GM21423 (cell line): Measurements from ENCODE around the gene GIT1.

ENCODE experiments used
- ATAC-seq: cut with Tn5 transposase; IDR thresholded peaks from one replicate; pipeline ENCODE4 v1.9.1; 2021; ENCODE audit warnings: mild to moderate bottlenecking, moderate library complexity; ENCODE audit not compliant: unreplicated experiment

GIT1 gene

DNA sequence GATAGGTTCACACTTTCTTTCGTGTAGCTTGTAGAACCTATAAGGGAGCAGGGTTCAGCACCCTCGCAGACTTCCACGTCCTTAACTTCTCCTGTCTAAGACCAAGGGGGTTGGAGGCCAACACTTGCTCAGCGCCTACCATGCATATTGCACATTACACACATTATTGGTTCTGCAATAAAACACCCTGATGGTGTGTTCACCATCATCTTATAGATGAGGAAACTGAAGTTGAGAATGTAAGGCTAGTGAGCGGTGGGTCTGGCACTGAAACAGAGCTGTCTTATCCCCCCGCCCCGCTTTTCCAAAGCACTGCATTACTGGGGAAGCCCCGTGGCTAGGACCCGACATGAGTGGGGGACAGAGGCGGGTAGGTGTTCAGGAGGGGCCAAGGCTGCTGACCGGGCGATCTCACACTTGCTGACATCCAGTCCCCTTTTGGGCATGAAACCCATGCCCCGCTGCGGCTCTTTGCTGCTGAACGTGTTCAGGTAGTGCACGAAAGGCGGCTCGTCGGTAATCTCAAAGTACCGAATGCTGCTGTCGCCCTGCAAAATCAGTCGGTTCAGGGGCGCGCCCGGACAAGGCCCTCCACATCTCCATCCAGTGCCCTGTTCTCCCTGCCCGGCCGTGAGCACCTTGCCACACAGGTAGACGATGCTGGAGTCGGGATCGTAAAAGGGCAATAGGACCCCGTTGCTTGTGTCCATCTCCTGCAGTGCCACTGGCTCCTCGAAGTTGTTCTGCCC lies 27.0 kb upstream of the GIT1 start:
- no peak for ATAC-seq

GRCh38 chr17:29615492-29616299 lies 26.2 kb upstream of the GIT1 start:
- peak; percentile 46 for ATAC-seq

- ATAC-seq: no peak
Observed at GRCh38 chr17:29615048-29615385, 25.6 kb upstream of the GIT1 start.

- ATAC-seq: no peak
Observed at GRCh38 chr17:29614349-29615047, 25.1 kb upstream of the GIT1 start.

DNA sequence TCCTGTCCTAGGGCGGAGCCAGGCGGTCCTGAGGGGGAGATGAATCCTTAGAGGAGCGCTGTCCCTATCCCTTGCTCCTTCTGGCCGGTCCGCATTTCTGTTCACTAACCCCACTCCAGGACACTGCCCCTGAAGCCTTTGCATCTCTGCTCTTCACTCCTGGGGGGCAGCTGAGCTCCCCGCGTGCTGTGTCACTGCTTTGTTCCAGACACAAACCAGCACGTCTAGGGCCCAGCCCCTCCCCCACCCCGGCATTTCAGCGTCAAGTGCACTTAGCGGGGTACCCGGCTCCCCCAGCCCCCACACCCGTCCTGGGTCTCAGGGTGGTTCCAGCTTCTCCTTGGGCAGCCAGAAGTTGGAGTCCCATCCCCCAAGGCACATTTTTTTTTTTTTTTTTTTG lies 24.4 kb upstream of the GIT1 start:
- ATAC-seq: no peak

DNA sequence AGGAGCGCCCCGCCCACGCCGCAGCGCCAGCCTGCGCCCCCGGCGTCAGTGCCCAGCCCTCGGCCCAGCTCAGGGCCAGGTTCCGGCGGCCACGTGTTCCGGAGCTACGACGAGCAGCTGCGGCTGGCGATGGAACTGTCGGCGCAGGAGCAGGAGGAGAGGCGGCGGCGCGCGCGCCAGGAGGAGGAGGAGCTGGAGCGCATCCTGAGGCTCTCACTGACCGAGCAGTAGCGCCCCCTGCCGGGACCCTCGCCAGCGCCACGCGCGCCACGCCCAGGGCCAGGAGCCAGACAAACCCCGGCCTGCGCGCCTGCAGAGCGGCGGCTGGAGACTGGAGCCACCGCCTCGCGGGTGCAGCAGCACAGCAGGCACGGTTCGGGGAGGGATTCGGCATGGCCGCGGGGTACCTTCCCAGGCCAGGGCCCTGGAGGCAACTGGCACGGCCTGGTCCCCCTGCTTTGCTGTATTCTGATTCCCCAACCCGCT lies 23.9 kb upstream of the GIT1 start:
- peak; percentile 32 for ATAC-seq

GRCh38 chr17:29612404-29613280 lies 23.2 kb upstream of the GIT1 start:
- ATAC-seq: no peak

DNA sequence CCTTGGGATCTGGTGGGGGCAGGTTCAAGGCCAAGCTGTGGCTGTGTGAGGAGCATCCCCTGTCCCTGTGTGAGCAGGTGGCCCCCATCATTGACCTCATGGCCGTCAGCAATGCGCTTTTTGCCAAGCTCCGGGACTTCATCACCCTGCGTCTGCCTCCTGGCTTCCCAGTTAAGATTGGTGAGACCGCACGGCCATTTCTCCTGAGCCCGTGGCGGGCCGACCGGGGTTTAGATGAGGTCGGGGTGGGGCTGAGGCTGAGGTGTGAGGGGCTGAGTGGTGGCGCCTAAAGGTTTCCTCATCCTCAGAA lies 22.6 kb upstream of the GIT1 start:
- no peak for ATAC-seq

- no peak for ATAC-seq
Observed at GRCh38 chr17:29611351-29612093, 22.1 kb upstream of the GIT1 start.

DNA sequence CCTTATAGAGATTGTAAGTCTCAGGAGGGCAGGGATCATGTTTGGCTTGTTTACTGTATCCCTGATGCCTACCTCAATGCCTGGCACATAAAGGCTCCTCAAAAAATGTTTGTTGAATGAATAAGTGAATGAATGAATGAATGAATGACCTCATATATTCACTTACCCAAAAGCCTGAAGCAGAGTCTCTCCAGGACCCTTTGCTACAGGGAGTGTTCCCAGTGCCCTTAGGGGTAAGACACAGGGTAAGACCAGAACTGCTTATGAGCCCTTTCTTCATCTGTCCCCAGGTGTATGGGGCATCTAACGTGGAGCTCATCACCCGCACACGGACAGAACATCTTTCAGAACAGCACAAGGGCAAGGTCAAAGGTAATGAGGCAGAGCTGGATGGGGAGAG lies 20.9 kb upstream of the GIT1 start:
- no peak for ATAC-seq

DNA sequence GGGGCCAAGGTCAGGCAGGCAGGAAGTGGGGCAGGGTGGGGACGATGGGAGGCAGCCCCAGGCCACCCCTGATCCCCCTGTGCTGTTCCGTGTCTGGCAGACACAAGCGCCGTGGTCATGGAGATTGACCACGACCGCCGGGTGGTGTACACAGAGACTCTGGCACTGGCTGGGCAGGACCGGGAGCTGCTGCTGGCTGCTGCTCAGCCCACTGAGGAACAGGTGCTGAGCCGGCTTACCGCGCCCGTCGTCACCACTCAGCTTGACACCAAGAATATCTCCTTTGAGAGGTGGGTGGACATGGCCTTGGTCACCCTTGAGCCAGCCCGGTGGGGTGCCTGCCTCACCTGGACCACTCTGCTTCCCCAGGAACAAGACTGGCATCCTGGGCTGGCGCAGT lies 19.5 kb upstream of the GIT1 start:
- no peak for ATAC-seq

DNA sequence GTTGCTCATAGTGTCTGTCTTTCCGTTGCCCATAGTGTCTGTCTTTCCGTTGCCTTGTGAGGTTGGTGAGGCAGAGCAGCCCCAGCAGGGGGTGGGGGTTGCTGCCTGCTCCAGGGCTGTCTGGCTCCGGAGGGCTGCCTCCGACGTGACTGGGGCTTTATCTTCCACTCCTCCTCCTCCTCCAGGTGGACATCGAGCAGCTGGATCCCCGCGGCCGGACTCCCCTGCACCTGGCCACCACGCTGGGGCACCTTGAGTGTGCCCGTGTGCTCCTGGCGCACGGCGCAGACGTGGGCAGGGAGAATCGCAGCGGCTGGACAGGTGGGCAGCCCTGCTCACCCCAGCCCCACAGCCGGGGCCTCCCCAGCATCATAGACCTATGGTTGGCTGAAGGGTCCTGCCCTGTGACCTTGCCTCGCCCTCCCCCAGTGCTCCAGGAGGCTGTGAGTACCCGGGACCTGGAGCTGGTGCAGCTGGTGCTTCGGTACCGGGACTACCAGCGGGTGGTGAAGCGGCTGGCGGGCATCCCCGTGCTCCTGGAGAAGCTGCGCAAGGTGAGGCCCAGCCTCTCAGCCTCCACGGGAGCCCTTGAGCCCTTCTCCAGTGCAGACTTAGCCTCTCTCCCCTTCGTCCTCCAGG lies 18.2 kb upstream of the GIT1 start:
- ATAC-seq: no peak

DNA sequence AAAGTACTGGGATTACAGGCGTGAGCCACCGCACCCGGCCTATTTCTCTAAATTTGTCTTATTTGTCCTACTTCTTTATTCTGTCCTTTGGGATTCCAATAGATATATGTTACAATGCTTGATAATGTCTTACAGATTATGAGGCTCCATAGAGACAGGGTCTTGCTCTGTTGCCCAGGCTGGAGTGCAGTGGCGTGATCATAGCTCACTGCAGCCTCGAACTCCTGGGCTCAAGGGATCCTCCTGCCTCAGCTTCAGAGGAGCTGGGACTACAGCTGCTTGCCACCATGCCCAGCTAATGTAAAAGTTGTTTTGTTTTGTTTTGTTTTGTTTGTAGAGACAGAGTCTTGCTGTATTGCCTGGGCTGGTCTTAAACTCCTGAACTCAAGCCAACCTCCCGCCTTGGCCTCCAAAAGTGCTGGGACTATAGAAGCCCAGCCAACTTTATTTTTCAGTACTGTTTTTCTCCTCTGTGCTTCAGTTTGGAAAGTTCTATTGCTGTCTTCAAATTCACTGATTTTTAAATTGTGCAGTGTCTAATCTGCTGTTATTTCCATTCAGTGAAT lies 13.7 kb upstream of the GIT1 start:
- no peak for ATAC-seq

- ATAC-seq: no peak
Observed at GRCh38 chr17:29597361-29598172, 8.1 kb upstream of the GIT1 start.

- no peak for ATAC-seq
Observed at GRCh38 chr17:29596811-29597210, 7.4 kb upstream of the GIT1 start.

DNA sequence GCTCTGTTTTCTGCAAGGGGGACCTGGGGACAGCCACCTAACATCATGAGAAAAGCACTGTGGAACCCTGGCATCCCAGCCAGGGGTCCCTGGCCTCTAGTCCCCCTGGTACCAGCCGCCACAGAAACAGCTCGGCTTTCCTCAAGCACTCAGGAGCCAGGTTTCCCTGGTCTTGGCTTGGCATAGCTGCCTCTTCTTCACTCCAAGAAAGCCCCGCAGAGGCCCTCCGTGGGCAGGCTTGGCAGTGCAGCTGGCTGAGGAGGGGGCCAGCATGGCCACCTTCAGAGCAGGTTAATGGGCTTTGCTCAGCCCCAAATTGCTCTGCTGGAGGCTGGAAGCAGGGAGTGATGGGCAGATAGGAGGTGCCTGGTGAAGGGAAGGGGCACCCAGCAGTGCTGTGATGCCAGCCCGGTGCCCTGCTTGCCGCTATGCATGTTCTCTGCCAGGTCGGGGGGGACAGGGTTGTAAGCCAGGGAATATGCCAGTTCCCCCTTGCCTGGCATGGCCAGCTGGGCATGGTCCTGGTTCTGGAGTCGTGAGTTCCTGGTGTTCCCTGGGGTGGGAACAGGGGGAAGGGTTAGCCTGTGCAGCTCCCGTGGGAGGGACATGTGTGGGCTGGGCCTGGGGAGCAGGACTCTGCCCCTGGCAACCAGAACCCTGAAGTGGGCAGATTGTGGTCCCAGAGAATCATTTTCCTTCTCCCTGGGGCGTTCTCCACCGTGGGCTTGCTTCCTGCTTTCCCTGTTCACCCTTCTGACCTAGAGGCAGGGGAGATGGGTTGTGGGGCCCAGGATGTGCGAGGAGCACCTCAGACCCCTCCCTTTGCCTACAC lies 6.7 kb upstream of the GIT1 start:
- ATAC-seq: no peak

GRCh38 chr17:29595107-29595942 lies 5.9 kb upstream of the GIT1 start:
- ATAC-seq: no peak
